Left lung (tissue), 10 donors: ENCODE results near the gene MSLN. TPM values are rescaled to one million over a fixed set of nuclear protein-coding genes. Genes with fewer than 3 reads are reported as not detected.

Source experiments
- ATAC-seq: fragments of 200-7000 bp; cut with Tn5 transposase; one replicate; pipeline ENCODE4 v1.9.1; 2020; ENCODE audit warnings: moderate library complexity
- DNase-seq, 4 donors: peaks; one replicate each; pipeline ENCODE4 v3.0.0-alpha.2; 2013 to 2020
- H3K27ac ChIP-seq, 2 donors: fragments of 200-600 bp; sonication (generic) in 1 of 2; one replicate each; pipeline versions ENCODE4 v1.5.0 to v1.8.0; 2020 to 2021
- H3K27me3 ChIP-seq, 2 donors: fragments of 200-600 bp; sonication (generic) in 1 of 2; one replicate each; pipeline versions ENCODE4 v1.5.0 to v1.8.0; 2020 to 2021
- H3K36me3 ChIP-seq, 2 donors: fragments of 200-600 bp; sonication (generic) in 1 of 2; one replicate each; pipeline versions ENCODE4 v1.5.0 to v1.8.0; 2020 to 2021
- H3K4me1 ChIP-seq, 2 donors: fragments of 200-600 bp; one replicate each; pipeline ENCODE4 v1.8.0; 2021
- H3K4me3 ChIP-seq, 2 donors: fragments of 200-600 bp; sonication (generic) in 1 of 2; one replicate each; pipeline versions ENCODE4 v1.5.0 to v1.8.0; 2020 to 2021; ENCODE audit warnings: mild to moderate bottlenecking in 1 of 2
- H3K9me3 ChIP-seq, 2 donors: fragments of 200-600 bp; sonication (generic) in 1 of 2; one replicate each; pipeline versions ENCODE4 v1.5.0 to v1.8.0; 2020 to 2021
- intact Hi-C, 2 donors: fragments of 100-400 bp; cut with DNase I; formaldehyde crosslinking; loops; one replicate each; pipeline versions ENCODE4 v1.11.2 to v1.14.2; 2022
- polyA plus RNA-seq, 6 donors: library from polyadenylated mRNA; unstranded; fragments of 120-200 nt; gene quantifications; one replicate each; pipeline ENCODE4 v1.2.1, GENCODE V29; 2013; ENCODE audit not compliant: insufficient read length in 6 of 6
- total RNA-seq, 2 donors: library from RNA; stranded (reverse); fragmentation: NEBNext Ultra II Directional; extraction: Animal tissue kit (Norgen Biotek cat#: 25700); gene quantifications; one replicate each; pipeline ENCODE4 v1.2.1, GENCODE V29; 2021
- TF ChIP-seq, protein P1 (sequence below), 2 donors: fragments of 200-600 bp; sonication (generic) in 1 of 2; IDR thresholded peaks; one replicate each; pipeline versions ENCODE4 v1.5.0 to v1.8.0; 2021; ENCODE audit warnings: antibody characterized with exemption in 2 of 2
- donor health status: DM: no; HTN: yes; CAD: no.
- donor health status: DM: no; HTN: no; CAD: no.

MSLN gene
- total and polyA plus RNA-seq, 8 donors: 14.5 to 464 (median 20.8) TPM

DNA sequence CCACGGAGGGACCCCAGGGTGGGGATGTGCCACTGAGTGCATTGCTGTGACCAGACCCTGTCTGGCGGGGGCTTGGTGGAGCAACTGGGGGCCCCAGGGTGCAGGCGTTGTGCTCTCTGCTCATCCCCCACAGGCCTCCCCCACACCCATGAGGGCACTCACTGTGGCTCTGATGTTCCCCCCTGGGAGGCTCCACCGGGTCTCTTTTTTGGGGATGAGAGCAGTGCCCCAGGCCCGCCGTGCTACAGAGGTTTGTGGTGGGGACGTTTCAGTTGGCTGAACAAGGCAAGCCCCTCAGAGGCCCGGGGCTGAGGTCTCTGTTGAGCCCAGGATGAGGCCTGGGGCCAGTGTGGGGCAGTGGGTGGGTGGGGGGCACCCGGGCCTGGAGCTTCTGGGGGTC, 36.8 kb upstream of the MSLN start:
- ATAC-seq: no peak
- intact Hi-C loops: no loop called here
- H3K9me3 ChIP-seq: no peaks in the 10 kb centered on the region
- H3K4me1 ChIP-seq: peaks cover 18 to 55% of the 10 kb centered on the region in 2 donors
- TF ChIP-seq, protein P1, sequence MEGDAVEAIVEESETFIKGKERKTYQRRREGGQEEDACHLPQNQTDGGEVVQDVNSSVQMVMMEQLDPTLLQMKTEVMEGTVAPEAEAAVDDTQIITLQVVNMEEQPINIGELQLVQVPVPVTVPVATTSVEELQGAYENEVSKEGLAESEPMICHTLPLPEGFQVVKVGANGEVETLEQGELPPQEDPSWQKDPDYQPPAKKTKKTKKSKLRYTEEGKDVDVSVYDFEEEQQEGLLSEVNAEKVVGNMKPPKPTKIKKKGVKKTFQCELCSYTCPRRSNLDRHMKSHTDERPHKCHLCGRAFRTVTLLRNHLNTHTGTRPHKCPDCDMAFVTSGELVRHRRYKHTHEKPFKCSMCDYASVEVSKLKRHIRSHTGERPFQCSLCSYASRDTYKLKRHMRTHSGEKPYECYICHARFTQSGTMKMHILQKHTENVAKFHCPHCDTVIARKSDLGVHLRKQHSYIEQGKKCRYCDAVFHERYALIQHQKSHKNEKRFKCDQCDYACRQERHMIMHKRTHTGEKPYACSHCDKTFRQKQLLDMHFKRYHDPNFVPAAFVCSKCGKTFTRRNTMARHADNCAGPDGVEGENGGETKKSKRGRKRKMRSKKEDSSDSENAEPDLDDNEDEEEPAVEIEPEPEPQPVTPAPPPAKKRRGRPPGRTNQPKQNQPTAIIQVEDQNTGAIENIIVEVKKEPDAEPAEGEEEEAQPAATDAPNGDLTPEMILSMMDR (IDR thresholded peaks at IDR 0.05): no peak
- peaks cover 0 to 45% of the 10 kb centered on the region in 2 donors for H3K27me3 ChIP-seq
- no peak for DNase-seq
- no peak overlapping the region for H3K27ac ChIP-seq
- H3K36me3 ChIP-seq: peaks cover 0 to 4% of the 10 kb centered on the region in 2 donors
- no peak overlapping the region for H3K4me3 ChIP-seq

DNA sequence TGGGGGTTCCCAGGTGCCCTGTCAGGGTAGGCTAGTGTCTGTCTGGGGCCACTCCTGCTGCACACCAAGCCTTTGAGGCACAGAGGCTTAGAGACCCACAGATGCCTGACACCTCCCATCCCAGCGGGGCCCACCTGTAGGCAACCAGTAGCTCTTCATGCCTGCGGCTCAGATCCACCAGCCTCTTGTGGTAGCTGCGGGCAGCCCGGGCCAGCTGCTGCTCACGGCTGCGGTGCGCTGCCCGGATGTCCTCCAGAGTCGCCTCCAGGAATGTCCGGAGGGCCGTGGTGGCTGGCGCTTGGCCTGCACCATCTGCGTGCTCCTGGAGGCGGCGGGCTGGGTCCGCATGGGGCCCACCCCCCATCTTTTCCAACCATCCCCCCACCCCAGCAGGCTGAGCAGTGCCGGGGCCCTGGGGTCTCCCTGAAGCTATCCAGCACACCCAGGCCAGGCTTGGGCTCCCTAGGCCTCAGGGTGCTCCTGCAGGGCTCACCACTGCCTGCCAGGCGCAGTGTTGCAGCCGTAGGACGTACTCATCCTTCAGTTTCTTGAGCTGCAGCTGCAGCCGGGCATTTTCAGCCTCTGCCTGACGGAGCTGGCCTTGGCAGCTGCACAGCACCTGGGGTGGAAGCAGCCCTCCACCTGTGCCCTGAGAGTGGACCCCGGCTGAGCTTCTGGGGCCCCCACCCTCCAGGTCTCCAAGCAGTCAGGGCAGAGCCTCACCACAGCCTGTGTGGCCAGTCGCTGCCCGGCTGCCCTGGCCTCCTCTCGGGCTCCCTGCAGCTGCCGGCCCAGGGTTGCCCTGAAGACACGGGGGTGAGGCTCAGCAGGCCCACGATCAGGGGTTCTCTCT, 36.1 kb upstream of the MSLN start:
- DNase-seq (no peak), ATAC-seq (no peak)
- H3K27ac ChIP-seq: no peak overlapping the region
- TF ChIP-seq, protein P1 (IDR thresholded peaks at IDR 0.05): no peak
- peaks cover 0 to 4% of the 10 kb centered on the region in 2 donors for H3K36me3 ChIP-seq
- H3K27me3 ChIP-seq: peaks cover 0 to 53% of the 10 kb centered on the region in 2 donors
- intact Hi-C loops: no loop called here
- no peak overlapping the region for H3K4me3 ChIP-seq
- peaks cover 18 to 53% of the 10 kb centered on the region in 2 donors for H3K4me1 ChIP-seq
- H3K9me3 ChIP-seq: no peaks in the 10 kb centered on the region

DNA sequence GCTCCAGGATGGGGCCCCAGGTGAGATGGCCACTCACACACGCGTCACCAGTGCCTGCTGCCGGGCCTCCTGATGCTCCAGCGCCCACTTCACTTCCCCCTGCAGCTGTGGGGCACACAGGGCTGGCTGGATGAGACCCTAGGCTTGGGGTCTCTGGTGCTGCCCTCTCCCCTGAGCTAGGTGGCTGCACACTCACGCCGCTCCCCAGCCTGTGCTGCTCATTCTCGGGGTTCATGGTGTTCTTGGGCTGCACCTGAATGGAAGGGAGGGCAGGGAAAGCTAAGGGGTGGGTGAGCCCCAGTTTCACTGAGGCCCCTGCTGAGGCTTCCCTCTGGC, 35.5 kb upstream of the MSLN start:
- DNase-seq: no peak
- no peak overlapping the region for H3K4me3 ChIP-seq
- H3K27ac ChIP-seq: no peak overlapping the region
- H3K36me3 ChIP-seq: peaks cover 0 to 7% of the 10 kb centered on the region in 2 donors
- peaks cover 0 to 51% of the 10 kb centered on the region in 2 donors for H3K27me3 ChIP-seq
- intact Hi-C loops: no loop called here
- H3K4me1 ChIP-seq: peaks cover 16 to 48% of the 10 kb centered on the region in 2 donors
- no peak for ATAC-seq
- H3K9me3 ChIP-seq: no peaks in the 10 kb centered on the region
- TF ChIP-seq, protein P1 (IDR thresholded peaks at IDR 0.05): no peak

DNA sequence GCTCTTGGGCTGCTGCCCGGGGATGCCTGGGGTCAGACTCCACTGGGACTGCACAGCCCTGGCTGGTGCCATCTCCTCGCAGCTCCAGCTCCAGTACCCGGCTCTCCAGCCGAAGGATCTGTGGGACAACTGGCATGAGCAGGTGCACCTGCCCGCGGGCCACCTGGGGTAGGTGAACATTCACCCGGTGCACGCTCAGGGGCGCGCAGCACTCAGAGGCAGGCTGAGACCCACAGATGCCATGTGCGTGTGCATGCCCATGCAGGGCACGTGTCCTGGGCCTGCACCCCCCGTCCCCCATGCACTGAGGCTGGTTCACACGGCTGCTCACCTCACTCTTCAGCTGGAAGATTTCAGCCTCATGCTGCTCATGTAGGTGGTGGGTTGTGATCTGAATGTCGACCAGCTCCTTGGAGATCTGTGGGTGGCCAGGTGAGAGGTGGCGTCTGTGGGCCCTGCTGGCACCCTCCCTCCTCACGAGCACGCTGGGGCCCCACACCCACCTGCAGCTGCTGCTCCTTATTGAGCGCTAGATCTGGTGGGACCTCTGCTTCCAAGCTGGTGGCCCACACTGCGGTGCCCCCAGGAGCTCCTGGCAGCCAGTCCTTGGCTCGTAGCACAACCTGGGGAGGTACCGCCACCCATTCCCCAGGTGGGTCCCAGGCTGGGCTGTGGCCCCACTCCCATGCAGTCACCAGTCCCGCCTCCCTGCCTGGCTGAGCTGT, 34.9 kb upstream of the MSLN start:
- Histone ChIP-seq H3K4me3 (peak overlapping the region in 1 of 2 donors; percentile 49), H3K36me3 (peaks cover 0 to 13% of the 10 kb centered on the region in 2 donors), H3K4me1 (peaks cover 12 to 42% of the 10 kb centered on the region in 2 donors), H3K27ac (no peak overlapping the region), H3K9me3 (no peaks in the 10 kb centered on the region), H3K27me3 (peaks cover 0 to 45% of the 10 kb centered on the region in 2 donors)
- ATAC-seq: no peak
- intact Hi-C loops: no loop called here
- TF ChIP-seq, protein P1 (IDR thresholded peaks at IDR 0.05): no peak
- DNase-seq: no peak

DNA sequence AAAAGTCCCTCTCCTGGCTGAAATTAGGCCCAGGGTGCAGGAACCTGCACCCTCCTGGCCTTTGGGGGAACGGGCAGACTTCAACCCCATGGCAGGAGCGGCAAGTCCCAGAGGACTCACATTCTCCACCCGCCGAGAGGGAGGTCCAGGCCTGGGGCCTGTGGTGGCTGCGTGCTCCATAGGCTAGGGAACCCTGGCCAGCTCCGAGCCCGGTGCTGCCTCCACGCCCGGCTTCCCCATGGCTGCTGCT, 34.4 kb upstream of the MSLN start:
- peaks cover 0 to 45% of the 10 kb centered on the region in 2 donors for H3K27me3 ChIP-seq
- intact Hi-C loops: no loop called here
- H3K4me3 ChIP-seq: peak overlapping the region in 1 of 2 donors; percentile 49
- H3K27ac ChIP-seq: no peak overlapping the region
- peaks cover 0 to 18% of the 10 kb centered on the region in 2 donors for H3K36me3 ChIP-seq
- no peak for ATAC-seq
- peaks cover 12 to 41% of the 10 kb centered on the region in 2 donors for H3K4me1 ChIP-seq
- no peaks in the 10 kb centered on the region for H3K9me3 ChIP-seq
- TF ChIP-seq, protein P1 (IDR thresholded peaks at IDR 0.05): no peak
- no peak for DNase-seq
